T-cell (primary cell): ENCODE measurements around the gene MYADM. TPM values are rescaled to one million over a fixed set of nuclear protein-coding genes. Genes with fewer than 3 reads are reported as not detected.

Source experiments
- ATAC-seq, 4 experiments: fragments of 200-7000 bp in 3 of 4; fragments of 150-1000 bp in 1 of 4; cut with Tn5 transposase; replicated peaks in 1 of 4; 1 replicate in 3 of 4; 2 replicates in 1 of 4; pipeline ENCODE4 v1.10.0; 2021; ENCODE audit warnings: moderate library complexity in 3 of 4, mild to moderate bottlenecking in 2 of 4, moderate number of reproducible peaks in 1 of 4
- CTCF ChIA-PET, 2 donors: fragments of 300-600 bp; sonication (Branson Sonifier 250); formaldehyde crosslinking; loops; one replicate each; lab custom pipeline; 2022; ENCODE audit warnings: antibody characterized with exemption in 2 of 2; lab: Charles Lee
- POLR2A ChIA-PET, 2 donors: fragments of 300-600 bp; sonication (Branson Sonifier 250); formaldehyde crosslinking; loops; one replicate each; lab custom pipeline; 2022; ENCODE audit warnings: antibody characterized with exemption in 2 of 2; lab: Charles Lee
- DNase-seq, 35 experiments: peaks; one replicate each; pipeline versions ENCODE4 v3.0.0 to v3.0.0-alpha.2; 2013 to 2023
- H3K27ac ChIP-seq: one replicate; pipeline ENCODE4 v1.5.1; 2013; ENCODE audit warnings: low read length
- H3K27me3 ChIP-seq, 2 experiments: replicated peaks in 1 of 2; 1 replicate in 1 of 2; 2 replicates in 1 of 2; pipeline versions ENCODE4 v1.6.1 to v1.7.0; 2013; ENCODE audit warnings: low read length in 1 of 2, mixed read lengths in 1 of 2; ENCODE audit not compliant: control insufficient read depth in 2 of 2, insufficient read depth in 2 of 2; ENCODE audit errors: extremely low read depth in 1 of 2
- H3K36me3 ChIP-seq, 2 donors: 1 replicate in 1 of 2; 2 replicates in 1 of 2; pipeline versions ENCODE4 v1.6.1 to v1.7.0; 2013; ENCODE audit warnings: low read length in 1 of 2; ENCODE audit not compliant: control insufficient read depth in 2 of 2, insufficient read depth in 1 of 2; ENCODE audit errors: extremely low read depth in 1 of 2
- H3K4me1 ChIP-seq, 2 experiments: 1 replicate in 1 of 2; 2 replicates in 1 of 2; pipeline versions ENCODE4 v1.6.1 to v1.7.0; 2013; ENCODE audit warnings: low read length in 2 of 2, mixed read lengths in 1 of 2; ENCODE audit not compliant: insufficient read depth in 2 of 2, control insufficient read depth in 1 of 2; ENCODE audit errors: extremely low read depth in 1 of 2
- H3K4me3 ChIP-seq, 2 donors: 1 replicate in 1 of 2; 2 replicates in 1 of 2; pipeline versions ENCODE4 v1.5.1 to v1.7.0; 2013; ENCODE audit warnings: mild to moderate bottlenecking in 2 of 2, low read length in 1 of 2, moderate library complexity in 1 of 2; ENCODE audit not compliant: control insufficient read depth in 1 of 2; ENCODE audit errors: extremely low read depth in 1 of 2
- H3K9me3 ChIP-seq: 2 replicates; pipeline ENCODE4 v1.7.0; 2013
- H3K27ac Mint-ChIP-seq, 2 donors: one replicate each; pipeline ENCODE4 v1.8.0; 2020 to 2021; ENCODE audit warnings: mild to moderate bottlenecking in 2 of 2, mixed read lengths in 2 of 2
- H3K27me3 Mint-ChIP-seq, 2 donors: one replicate each; pipeline ENCODE4 v1.8.0; 2021 to 2022; ENCODE audit warnings: mixed read lengths in 2 of 2
- H3K36me3 Mint-ChIP-seq: one replicate; pipeline ENCODE4 v1.8.0; 2021; ENCODE audit warnings: mixed read lengths
- H3K4me1 Mint-ChIP-seq, 3 donors: one replicate each; pipeline ENCODE4 v1.8.0; 2020 to 2022; ENCODE audit warnings: mixed read lengths in 3 of 3, mild to moderate bottlenecking in 1 of 3
- H3K4me3 Mint-ChIP-seq, 3 donors: one replicate each; pipeline ENCODE4 v1.8.0; 2020 to 2022; ENCODE audit warnings: mild to moderate bottlenecking in 3 of 3, mixed read lengths in 3 of 3, moderate library complexity in 3 of 3
- H3K9me3 Mint-ChIP-seq, 3 donors: one replicate each; pipeline ENCODE4 v1.8.0; 2020 to 2022; ENCODE audit warnings: mixed read lengths in 3 of 3
- WGBS: methylation state at CpG from one replicate; pipeline ENCODE4 v1.1.5; 2013; ENCODE audit warnings: missing lambda C conversion rate; ENCODE audit not compliant: insufficient coverage; 5-methylcytosine and 5-hydroxymethylcytosine counted together
- total RNA-seq, 35 experiments: library from RNA in 6 of 35; stranded (reverse) in 6 of 35; fragments of 120-200 nt in 1 of 35; gene quantifications; one replicate each; pipeline versions ENCODE4 v1.2.1 to v1.2.4 and lab custom pipeline; 2013 to 2026

MYADM gene
- total RNA-seq, 5 donors from 2014 or later (not counting 1 experiment from before 2014, with no cell fraction given), result 49.9 to 335 (median 70.9) TPM

- Mint-ChIP-seq H3K27me3 (peaks cover 71 to 84% of the 10 kb centered on the region in 2 donors), H3K27ac (peak overlapping the region in 1 of 2 donors; percentile 27), H3K9me3 (peaks cover 0 to 4% (median 0%) of the 10 kb centered on the region in 3 donors), H3K4me1 (peaks cover 32 to 46% (median 39%) of the 10 kb centered on the region in 3 donors), H3K36me3 (no peaks in the 10 kb centered on the region), H3K4me3 (peak overlapping the region in 1 of 3 donors; percentile 56)
- ATAC-seq (peak; percentile 61 to 78 (median 72)), DNase-seq (peak; percentile 22 to 79 (median 61))
- Histone ChIP-seq H3K36me3 (no peaks in the 10 kb centered on the region), H3K27ac (no peak overlapping the region), H3K9me3 (no peaks in the 10 kb centered on the region), H3K27me3 (peaks cover 7 to 70% of the 10 kb centered on the region in 2 experiments), H3K4me1 (peaks cover 0 to 33% of the 10 kb centered on the region in 2 experiments), H3K4me3 (no peak overlapping the region)
- 18% methylated on average over 38 of the region's 48 CpGs for whole genome bisulfite sequencing
- ChIA-PET CTCF (interaction anchor here in 1 of 2 donors (0.6 kb wide), 1 partner anchor 48 kb away, joined by 8 read pairs; no protein-coding TSS in a partner anchor), POLR2A (no interaction called here)
Measured at GRCh38 chr19:53906211-53907192, 38.8 kb downstream of the MYADM start.

DNA sequence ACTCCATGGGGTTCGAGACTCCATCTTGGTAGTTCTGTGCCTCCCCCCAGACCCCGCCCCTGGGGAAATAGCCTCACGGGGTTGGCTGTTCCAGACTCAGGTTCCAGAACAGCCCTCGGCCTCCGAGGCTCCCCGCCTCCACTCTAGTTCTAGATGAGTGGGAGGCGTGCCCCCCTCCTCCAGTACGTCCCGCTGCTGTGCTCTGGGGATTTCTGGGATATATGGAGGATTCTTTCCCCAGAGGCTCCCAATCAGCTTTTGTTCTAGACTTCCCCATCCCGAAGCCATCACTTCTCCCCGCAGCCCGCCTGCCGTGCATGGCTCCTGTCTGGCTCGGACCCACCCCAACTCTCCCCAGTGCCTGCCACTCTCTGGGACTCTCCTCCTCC lies 39.5 kb downstream of the MYADM start:
- Histone ChIP-seq H3K27ac (no peak overlapping the region), H3K27me3 (peaks cover 9 to 76% of the 10 kb centered on the region in 2 experiments), H3K9me3 (no peaks in the 10 kb centered on the region), H3K4me1 (peaks cover 0 to 33% of the 10 kb centered on the region in 2 experiments), H3K4me3 (no peak overlapping the region), H3K36me3 (no peaks in the 10 kb centered on the region)
- WGBS, result 31% methylated on average over 3 of the region's 14 CpGs
- ATAC-seq (no peak), DNase-seq (no peak)
- CTCF ChIA-PET, result interaction anchor here in 1 of 2 donors (0.6 kb wide), 1 partner anchor 49 kb away, joined by 8 read pairs; no protein-coding TSS in a partner anchor
- H3K36me3 Mint-ChIP-seq, result no peaks in the 10 kb centered on the region
- peaks cover 32 to 46% (median 39%) of the 10 kb centered on the region in 3 donors for H3K4me1 Mint-ChIP-seq
- POLR2A ChIA-PET, result no interaction called here
- peak overlapping the region in 1 of 3 donors; percentile 68 for H3K4me3 Mint-ChIP-seq
- peaks cover 73 to 86% of the 10 kb centered on the region in 2 donors for H3K27me3 Mint-ChIP-seq
- peaks cover 0 to 4% (median 0%) of the 10 kb centered on the region in 3 donors for H3K9me3 Mint-ChIP-seq
- H3K27ac Mint-ChIP-seq, result no peak overlapping the region

GRCh38 chr19:53907690-53908089 lies 40.0 kb downstream of the MYADM start:
- no peaks in the 10 kb centered on the region for H3K9me3 ChIP-seq
- H3K36me3 ChIP-seq, result no peaks in the 10 kb centered on the region
- H3K27ac ChIP-seq, result no peak overlapping the region
- H3K4me1 ChIP-seq, result peaks cover 0 to 33% of the 10 kb centered on the region in 2 experiments
- Mint-ChIP-seq H3K27ac (no peak overlapping the region), H3K36me3 (no peaks in the 10 kb centered on the region), H3K9me3 (peaks cover 0 to 4% (median 0%) of the 10 kb centered on the region in 3 donors), H3K4me3 (peak overlapping the region; percentile 14 to 68 (median 38)), H3K4me1 (peaks cover 32 to 46% (median 39%) of the 10 kb centered on the region in 3 donors), H3K27me3 (peaks cover 76 to 85% of the 10 kb centered on the region in 2 donors)
- H3K27me3 ChIP-seq, result peaks cover 9 to 78% of the 10 kb centered on the region in 2 experiments
- 31% methylated on average over 16 of the region's 17 CpGs for WGBS
- ChIA-PET POLR2A (no interaction called here), CTCF (no interaction called here)
- ATAC-seq (no peak), DNase-seq (no peak)
- peak overlapping the region in 1 of 2 donors; percentile 46 for H3K4me3 ChIP-seq

DNA sequence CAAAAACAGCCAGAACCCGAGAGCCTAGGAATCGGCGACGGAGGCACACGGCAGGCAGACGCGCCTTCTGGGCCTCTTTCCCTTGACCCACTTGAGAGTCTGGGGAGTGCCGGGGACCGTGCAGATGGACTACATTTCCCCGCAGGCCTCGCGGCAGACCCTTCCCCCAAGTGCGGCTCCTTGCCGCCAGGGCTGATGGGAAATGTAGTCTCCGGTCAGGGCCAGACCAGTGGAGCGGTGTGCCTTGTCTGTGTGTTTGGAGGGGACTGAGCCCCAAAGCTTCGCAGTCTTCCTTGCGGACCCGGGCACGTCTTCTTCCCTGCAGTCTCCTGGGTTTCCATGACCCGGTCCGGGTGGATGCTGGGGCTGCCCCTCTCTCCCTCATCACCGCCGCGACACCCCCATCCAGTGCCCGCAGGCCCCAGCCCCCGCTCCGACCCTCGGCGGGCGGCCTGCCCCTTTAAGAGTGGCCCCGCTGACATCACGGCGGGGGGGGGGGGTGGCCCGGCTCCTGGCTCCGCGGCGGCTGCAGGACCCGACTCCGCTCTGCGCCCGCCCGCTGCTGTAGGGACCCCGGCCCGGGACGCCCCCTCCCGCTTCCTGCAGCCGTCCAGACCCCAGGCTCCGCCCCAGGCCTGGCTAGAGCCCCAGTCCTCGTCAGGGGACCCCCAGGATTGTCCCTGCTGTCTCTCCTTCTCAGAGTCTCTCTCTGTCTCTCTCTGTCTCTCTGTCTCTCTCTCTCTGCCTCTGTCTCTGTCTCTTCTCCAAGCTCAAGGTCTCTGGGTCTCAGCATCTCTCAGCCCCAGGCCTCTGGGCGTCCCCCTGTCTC lies 40.6 kb downstream of the MYADM start:
- POLR2A ChIA-PET, result no interaction called here
- H3K9me3 ChIP-seq, result no peaks in the 10 kb centered on the region
- CTCF ChIA-PET, result no interaction called here
- Mint-ChIP-seq H3K36me3 (no peaks in the 10 kb centered on the region), H3K4me3 (peak overlapping the region; percentile 14 to 68 (median 26)), H3K9me3 (peaks cover 0 to 4% (median 0%) of the 10 kb centered on the region in 3 donors), H3K27me3 (peaks cover 80 to 85% of the 10 kb centered on the region in 2 donors), H3K27ac (peak overlapping the region in 1 of 2 donors; percentile 63), H3K4me1 (peaks cover 29 to 46% (median 39%) of the 10 kb centered on the region in 3 donors)
- no peaks in the 10 kb centered on the region for H3K36me3 ChIP-seq
- WGBS, result 8% methylated on average over 33 of the region's 51 CpGs
- no peak overlapping the region for H3K27ac ChIP-seq
- DNase-seq, result peak in 22 of 35 experiments; percentile 1 to 52 (median 20)
- H3K4me1 ChIP-seq, result peaks cover 0 to 33% of the 10 kb centered on the region in 2 experiments
- H3K27me3 ChIP-seq, result peaks cover 9 to 80% of the 10 kb centered on the region in 2 experiments
- peak overlapping the region in 1 of 2 donors; percentile 46 for H3K4me3 ChIP-seq
- peak; percentile 33 to 77 (median 52) for ATAC-seq

DNA sequence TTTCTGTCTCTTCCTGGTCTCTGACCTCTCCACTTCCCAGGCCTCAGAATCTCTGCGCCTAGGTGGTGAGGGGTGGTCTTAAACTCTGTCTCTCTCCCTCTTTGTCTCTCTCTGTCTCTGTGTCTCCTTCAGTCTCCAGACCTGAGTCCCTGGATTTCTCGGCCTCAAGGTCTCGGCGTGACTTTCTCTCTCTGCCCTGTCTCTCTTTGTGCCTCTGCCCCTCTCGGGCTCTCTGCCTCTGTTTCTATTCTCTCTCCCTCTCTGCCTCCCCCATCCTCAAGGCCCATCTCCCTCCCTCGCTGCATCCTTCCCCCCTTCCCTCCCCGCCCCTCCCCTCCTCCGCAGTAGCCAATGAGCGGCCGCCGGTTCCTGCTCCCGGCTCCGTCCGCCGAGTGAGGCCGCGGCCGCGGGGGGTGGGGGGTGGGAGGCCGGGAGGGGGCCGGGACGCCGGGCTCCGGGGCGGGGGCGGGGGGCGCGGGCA lies 41.3 kb downstream of the MYADM start, which contains the start of gene CACNG7:
CACNG7 (plus strand) TSS at position 344 of the 481 bp plus-strand sequence. CDS start 3,554 bp downstream, outside the sequence.
- H3K27ac ChIP-seq, result no peak within 1 kb of the TSS
- H3K4me1 Mint-ChIP-seq, result peaks cover 29 to 46% (median 39%) of the 10 kb centered on the region in 3 donors
- CTCF ChIA-PET, result no interaction called here
- peaks cover 0 to 33% of the 10 kb centered on the region in 2 experiments for H3K4me1 ChIP-seq
- H3K27me3 ChIP-seq, result peaks cover 9 to 85% of the 10 kb centered on the region in 2 experiments
- no peaks in the 10 kb centered on the region for H3K9me3 ChIP-seq
- H3K4me3 ChIP-seq, result peak within 1 kb of the TSS in 1 of 2 donors; percentile 46
- ATAC-seq (no peak), DNase-seq (no peak)
- H3K4me3 Mint-ChIP-seq, result peak within 1 kb of the TSS; percentile 14 to 68 (median 26)
- H3K27me3 Mint-ChIP-seq, result peaks cover 82 to 86% of the 10 kb centered on the region in 2 donors
- no peaks in the 10 kb centered on the region for H3K36me3 Mint-ChIP-seq
- POLR2A ChIA-PET, result no interaction called here
- 5% methylated on average over 6 of the region's 28 CpGs for WGBS
- H3K36me3 ChIP-seq, result no peaks in the 10 kb centered on the region
- H3K27ac Mint-ChIP-seq, result peak within 1 kb of the TSS in 1 of 2 donors; percentile 63
- H3K9me3 Mint-ChIP-seq, result peaks cover 0 to 4% (median 0%) of the 10 kb centered on the region in 3 donors
